ENCODE results near the gene DOK3.

The DOK3 gene

GRCh38 chr5:177478711-177479646, 30.6 kb downstream of the DOK3 start:
- peak; percentile 52 for DNase-seq

DNA sequence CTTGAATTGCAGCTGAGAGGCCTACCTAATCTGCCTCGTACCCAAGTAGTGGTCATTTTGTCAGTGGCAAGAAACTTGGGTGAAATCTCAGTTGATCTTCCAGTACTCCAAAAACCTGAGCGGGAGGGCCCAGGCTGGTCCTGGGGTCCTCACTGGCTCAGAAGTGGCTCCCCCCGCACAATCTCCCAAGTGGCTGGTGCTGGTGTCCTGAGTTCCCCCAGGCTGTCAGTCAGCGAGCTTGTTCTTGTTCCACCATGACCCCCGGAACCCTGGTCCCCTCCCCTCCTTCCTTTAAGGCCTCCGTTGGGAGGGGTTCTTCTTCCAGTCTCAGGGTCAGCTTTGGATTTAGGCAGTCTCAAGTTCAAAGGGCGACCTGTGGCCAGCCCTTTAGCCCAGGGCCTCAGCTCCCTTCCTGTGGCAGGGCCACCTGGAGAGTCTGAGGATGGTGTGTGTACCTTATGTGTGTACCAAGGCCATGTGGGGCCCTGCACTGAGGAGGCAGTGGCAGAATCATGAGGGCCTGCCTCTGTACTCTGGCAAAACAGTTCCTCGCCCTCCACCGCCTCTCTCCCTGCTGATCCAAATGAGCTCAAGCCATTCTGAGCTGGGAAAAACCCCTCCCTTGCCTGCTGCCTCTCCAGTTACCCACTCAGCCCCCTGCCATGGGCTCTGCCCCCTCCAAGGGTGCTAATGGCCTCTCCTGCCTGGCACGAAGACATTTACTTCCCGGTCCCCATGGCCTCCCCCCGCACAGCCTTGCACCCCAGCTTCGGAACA, 31.7 kb downstream of the DOK3 start:
- no peak for DNase-seq

DNA sequence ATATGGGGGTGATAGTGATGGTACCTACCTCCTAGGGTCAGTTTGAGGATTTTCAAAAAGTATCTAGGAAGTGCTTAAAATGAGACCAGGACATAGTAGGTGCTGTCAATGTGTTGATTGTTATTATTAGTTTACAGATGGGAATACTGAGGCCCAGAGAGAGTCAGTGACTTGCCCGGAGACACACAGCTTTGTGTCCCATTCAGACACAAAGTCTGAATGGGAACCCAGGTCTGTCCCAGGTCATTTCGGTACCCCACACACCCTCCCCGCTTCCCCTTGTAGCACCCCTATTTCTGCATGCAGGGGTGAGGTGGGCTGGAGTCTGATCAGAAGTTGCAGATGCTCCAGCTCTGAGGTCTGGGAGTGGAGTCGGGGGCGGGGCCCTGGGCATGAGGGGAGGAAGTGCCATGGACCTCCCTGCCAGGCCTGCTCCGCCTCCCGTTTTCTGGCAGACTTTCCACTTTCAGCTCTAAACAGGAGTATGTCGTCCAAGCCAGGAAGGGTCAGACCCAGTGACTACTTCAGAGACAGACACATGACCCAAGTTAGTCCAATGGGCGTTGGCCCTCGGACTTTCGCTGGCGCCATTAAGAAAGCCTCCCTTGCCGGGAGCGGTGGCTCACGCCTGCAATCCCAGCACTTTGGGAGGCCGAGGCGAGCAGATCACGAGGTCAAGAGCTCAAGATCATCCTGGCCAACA, 32.9 kb downstream of the DOK3 start:
- no peak for DNase-seq

- no peak for DNase-seq
Observed at GRCh38 chr5:177475563-177476427, 33.8 kb downstream of the DOK3 start.

GRCh38 chr5:177474846-177475562, 34.6 kb downstream of the DOK3 start:
- DNase-seq = no peak

- no peak for DNase-seq
Observed at GRCh38 chr5:177474002-177474476, 35.6 kb downstream of the DOK3 start.

DNA sequence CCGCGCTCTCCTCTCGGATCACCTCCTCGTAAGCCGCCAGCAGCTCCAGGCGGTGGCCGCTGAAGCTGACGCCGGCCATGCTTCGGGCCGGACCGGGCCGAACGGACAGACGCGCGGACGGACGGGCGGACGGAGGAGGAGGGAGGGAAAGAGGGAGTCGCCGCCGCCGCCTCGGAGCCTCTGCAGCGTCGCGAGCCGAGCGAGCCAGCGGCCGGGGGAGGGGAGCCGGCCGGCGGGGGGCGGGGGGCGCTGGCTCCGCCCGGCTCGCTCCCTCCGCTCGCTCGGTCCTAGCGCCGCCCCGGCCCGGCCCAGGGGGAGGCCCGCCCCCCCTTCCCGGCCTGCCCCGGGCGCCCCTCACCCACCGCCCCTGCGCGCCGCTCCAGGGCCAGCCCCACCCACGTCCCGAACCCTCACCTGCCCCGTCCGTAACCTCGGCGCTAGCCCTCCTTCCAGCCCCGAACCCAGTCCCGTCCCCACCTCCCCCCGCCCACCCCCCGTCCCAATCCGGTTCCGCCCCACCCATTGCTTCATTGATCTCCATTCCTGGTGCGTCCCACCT, 36.1 kb downstream of the DOK3 start, which contains the start of gene DBN1:
Gene DBN1 (minus strand): TSS at position 192 of the 559 bp plus-strand sequence. CDS start 113 bp downstream, at position 79.
- DNase-seq = no peak

DNA sequence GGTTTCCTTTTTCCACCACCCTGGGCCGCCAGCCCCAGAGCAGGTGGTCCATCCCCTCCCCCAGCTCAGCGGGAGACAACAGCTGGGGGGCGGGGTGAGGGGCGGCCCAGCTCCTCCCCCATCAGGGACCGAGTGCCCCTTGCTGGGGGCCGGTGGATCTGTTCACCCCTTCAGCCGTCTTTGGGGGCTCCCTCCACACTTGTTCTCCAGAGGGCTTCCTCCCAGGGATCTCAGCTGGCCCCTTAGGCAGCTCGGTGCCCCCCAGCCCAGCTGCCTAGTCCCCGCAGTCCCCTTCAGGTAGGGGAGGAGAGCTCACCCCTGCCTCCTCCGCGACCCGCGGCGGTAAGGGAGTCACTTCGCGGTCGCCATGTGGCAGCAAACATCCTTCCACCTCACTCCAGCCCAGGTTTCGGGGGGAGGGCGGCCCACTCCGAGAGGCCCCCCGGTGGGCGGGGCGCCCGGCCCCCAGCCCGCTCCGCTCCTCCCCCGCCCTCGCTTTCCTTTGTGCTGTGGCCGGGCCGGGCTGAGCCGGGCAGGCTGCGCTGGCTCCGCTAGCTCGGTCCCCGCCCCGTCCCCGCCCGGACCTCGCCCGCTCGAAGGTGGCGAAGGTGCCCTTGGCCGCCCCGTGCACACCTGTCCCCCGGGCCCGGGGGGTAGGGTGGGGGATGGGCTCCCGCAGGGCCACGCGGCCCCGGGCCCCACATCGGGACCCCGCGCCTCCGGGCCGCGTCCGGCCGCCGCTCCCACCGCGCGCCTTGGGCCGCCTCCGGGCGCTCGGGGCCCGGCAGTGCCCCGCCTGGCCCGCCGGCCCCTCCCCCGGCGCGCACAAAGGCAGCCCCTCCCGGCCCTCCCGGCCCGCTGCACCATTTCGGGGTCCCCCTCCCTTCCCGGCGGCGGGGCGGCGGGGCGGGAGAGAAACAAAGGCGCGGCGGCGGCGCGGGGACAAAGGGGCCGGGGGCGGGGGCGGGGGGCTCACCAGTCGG, 36.9 kb downstream of the DOK3 start:
- DNase-seq = peak; percentile 44

DNA sequence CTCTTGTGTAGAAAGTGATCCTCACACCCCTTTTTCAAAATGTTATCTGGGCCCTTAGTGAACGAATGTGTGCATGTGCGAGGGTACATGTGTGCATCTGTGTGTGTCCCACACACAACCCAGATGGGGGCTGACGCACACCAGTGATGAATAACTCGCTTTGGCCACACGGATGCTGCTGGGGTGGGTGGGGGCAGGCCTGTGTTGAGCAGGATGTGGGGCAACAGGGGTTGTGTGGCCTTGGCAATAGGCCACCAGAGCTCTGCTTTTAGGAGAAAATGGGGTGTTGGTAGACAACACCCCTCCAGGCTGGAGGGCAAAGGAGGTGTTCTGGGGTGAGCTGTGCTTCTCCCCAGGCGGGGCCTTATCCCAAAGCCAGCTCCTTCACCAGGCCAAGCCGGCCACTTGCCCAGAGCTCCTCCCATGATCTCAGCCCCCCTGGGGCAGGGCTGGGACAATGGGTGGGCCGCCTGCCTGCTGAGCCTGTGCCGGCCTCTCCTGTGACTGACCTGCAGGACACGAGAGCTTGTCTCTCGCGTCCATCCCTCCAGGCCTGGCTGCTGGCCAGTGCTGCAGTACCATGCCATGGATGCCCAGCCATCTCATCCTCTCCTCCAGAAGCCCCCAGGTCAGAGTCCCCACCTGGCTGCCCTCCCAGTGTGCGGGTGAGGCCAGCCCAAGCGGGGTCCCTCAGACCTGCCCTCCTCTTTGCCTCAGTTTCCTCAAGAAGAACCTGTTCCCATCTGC, 37.8 kb downstream of the DOK3 start:
- no peak for DNase-seq

DNA sequence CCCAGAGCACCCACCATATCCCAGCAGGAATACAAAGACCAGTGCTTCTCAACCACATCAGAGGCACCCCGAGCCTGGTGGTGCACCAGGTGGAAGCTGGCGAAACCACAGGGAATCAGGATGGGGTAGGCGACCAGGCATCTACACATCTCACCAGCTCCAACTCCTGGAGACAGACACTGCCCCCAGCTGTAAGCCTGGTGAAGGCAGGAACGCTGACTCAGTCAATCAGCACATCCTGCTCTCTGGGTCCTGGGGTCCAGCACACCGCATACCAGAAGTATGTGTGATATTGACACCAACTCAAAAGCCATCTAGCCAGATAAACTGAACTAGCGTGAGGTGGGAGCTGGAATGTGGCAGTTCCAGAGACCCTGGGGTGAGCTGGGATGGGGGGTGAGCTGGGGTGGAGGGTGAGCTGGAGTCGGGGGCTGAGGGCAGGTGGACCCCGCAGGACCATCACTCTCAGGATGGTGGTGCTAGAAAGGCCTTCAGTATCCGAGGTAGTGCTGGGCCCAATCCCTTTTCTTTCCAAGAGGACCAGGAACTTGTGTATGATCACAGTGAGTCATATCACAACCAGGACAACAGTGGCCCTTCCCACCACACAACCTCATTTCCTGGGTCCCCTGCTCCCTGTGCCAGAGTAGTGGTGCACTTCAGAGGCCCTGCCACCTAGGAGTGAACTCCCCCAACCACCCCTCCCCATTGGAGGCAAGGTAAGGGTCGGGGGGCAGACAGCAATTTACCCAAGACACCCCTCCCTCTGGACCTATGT, 38.7 kb downstream of the DOK3 start:
- DNase-seq = no peak

DNA sequence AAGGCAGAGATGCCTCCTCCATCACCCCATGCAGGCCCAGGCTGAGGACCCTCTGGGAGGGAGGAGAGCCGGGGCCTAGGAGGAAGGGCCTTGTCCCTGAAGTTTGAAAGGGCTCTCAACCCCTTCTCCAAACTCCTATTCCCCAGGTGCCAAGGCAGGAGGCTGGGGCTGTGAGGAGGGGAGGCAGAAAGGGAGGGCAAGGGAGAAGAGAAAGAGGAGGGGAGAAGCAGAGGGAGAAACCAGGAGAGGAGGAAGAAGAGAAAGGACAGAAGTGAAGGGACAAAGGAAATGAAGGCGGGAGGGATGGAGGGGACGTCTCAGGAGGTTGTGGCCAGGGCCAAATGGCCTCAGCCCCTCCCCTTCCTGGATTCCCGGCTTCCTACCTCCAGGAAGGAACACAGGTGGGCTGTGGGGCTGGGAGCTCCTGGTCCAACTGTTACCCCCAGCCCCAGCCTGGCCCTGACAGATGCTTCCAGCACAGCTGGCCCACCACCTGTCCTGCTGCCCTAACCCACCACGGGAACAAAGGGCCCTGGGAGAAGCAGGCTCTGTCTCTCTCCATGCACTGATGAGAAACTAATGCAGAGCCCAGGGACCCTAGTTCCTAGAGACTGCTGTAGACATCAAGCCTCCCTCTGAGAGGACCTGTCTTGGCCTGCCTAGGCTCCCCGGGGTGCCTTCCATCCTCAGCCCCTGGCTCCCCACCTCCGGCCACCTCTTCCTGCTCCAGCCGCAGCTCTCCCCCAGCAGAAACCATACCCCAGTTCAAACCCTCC, 39.7 kb downstream of the DOK3 start:
- DNase-seq = no peak

- DNase-seq = no peak
Observed at GRCh38 chr5:177468685-177469628, 40.7 kb downstream of the DOK3 start.

GRCh38 chr5:177468329-177468684, 41.3 kb downstream of the DOK3 start:
- DNase-seq = no peak

- DNase-seq = no peak
Observed at GRCh38 chr5:177467436-177467835, 42.2 kb downstream of the DOK3 start.

- DNase-seq = no peak
Observed at GRCh38 chr5:177466861-177467260, 42.8 kb downstream of the DOK3 start.

GRCh38 chr5:177465044-177465443, 44.6 kb downstream of the DOK3 start:
- no peak for DNase-seq
